GM04504 (cell line): ENCODE measurements around the gene DYRK4.
A peak's percentile ranks its signal among the peaks of the same experiment; 100 is the strongest.

ENCODE experiments used
- DNase-seq: peaks from one replicate; pipeline ENCODE4 v3.0.0-alpha.2; 2012; ENCODE audit warnings: low read depth

The DYRK4 gene

DNA sequence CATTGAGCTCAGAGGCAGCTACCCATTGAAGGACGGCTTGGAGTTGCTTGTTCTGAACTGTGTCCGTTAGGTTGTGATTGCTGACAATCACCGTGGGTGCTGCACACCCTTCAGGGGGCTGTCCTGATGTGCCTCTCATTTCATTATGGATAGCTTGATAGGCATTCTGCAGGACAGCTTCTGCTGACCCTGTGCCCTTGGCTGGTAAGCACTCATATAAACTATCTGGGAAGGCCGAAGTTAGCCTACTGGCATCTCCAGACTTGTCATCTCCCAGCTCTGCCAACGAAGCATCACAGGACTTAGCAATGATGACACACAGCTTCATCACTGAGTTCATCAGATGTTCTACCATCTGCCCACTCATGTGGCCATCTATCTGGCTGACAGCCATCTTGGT lies 64.5 kb downstream of the DYRK4 start:
- no peak for DNase-seq

DNA sequence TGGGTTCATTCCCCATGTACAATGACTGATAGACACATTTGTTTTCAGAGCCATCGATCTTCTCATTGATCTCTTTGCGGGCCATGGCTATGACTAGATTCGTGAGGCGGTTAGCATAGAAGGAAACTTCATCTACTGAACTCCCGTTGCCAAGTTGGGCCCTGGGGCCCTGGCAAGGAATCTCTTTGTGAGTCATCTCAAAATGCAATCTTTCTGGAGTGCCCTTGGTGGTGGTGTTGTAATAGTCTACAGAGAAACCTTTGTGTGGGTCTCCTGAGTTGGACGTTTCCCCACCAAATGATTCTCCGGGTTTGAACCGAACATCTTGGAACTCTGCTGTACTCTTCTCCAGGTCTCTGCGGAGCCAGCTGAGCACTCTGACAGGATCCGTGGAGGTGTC lies 66.4 kb downstream of the DYRK4 start:
- no peak for DNase-seq

GRCh38 chr12:4630262-4630661 lies 68.3 kb downstream of the DYRK4 start:
- no peak for DNase-seq

DNA sequence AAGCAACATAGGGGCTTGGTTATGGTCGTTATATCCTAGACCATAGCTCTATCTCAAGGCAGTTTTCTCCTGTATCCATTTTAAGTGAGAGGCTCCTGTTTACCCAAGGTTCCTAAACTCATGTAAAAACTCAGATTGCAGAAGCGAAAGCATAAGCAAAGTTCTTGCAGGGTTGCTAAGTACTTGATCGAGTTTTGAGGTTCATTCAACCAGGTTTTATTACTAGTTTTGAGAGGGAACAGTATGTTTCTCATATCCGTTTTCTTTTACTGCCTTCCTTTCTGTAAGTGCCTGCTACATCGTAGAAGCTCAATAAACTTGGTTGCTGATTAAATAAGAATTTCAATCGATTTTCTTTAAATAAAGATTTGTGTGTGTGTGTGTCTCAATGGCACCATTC lies 81.7 kb downstream of the DYRK4 start:
- DNase-seq: no peak

- DNase-seq: no peak
Measured at GRCh38 chr12:4645023-4645422, 83.0 kb downstream of the DYRK4 start.

DNA sequence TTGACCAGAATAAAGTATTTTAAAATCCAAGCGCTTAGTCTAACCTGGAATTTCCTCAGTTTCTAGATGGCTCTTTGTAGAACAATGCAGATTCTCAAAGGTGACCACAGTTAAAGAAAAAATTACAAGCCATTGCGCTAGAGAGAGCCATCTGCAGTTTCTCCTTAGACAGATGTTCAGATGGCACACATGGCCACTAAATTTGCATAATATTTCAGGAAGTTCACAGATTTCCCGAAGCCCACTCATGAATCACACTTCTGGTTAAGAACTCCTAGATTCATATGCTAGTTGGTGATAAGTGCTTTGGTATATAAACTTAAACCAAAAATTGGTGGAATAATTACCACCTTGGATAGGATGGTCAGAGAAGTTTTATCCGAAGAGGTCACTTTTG lies 86.1 kb downstream of the DYRK4 start:
- no peak for DNase-seq

DNA sequence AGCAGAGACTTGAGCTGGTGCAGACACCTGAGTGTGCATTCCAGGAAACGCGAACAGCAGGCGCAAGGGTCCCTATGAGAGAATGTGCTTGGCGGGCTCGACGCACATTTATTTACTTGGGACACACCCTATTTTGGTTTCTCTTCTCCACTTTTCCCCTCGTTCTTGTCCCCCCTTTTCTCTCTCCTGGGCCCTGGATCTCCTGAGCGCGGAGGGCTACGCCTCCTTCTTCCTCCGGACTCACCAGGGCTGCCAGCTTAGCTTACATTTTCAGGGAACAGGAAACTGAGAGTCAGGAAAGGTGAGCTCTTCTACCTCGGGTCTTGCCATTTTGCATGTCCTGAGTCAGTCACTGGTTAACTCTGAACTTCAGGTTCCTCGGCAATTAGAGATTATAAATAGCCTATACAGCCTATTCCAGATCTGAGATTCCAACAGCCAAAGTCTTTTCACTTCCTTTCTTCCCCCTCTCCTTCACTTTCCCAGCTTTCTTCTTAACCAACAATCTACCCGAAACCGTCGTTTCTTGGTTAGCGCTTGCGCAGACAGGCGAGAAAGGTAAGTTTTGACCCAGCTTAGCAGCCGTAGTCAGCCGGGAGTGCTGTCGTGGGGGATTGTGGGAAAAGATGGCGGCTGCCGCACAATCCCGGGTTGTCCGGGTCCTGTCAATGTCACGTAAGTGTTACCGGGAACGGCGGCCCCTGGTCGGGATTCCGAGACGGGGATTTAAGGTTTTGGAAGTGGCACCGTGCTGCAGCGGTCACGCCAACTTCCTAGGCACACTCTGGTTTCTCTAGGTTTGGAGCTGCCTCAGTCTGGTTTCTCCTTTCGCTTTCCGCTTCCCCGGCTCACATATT lies 86.7 kb downstream of the DYRK4 start, which contains the start of the genes AKAP3 and NDUFA9:
AKAP3 (minus strand) TSS at position 551 of the 857 bp plus-strand sequence. CDS start 10,855 bp downstream, outside the sequence.
NDUFA9 (plus strand) TSS at position 614 of the 857 bp plus-strand sequence; CDS start at position 627, 13 bp downstream.
- peak; percentile 68 for DNase-seq

- no peak for DNase-seq
Measured at GRCh38 chr12:4649358-4649661, 87.3 kb downstream of the DYRK4 start.

DNA sequence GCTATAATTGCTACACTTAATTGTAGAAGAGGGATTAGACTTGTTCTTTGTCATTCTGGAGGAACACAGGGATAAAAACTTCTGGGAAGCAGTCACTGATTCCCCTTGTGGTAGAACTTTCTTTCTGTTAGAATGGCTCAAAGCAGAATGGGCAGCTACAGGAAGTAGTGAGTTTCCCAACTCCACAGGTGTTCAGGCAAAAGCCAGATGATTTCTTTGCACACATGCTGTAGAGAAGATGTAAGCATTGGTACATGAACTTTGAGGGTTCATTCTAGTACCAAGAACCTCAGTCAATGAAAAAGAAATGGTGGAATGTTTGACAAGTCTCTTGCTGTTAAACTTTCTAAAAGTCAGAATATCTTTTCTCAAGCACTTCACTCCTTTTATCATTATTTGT lies 91.2 kb downstream of the DYRK4 start:
- DNase-seq: no peak

GRCh38 chr12:4653691-4654090 lies 91.7 kb downstream of the DYRK4 start:
- DNase-seq: no peak
